Stimulated activated CD8-positive, alpha-beta memory T cell treated with anti-CD3 and anti-CD28 coated beads, Interleukin-4, amount 100 ng/mL, for 1 hour (primary cell): ENCODE results near the gene UST.

Experiments used
- DNase-seq, 2 donors: peaks; one replicate each; pipeline ENCODE4 v3.0.0-alpha.2; 2020; ENCODE audit warnings: low read depth in 2 of 2, low spot score in 1 of 2

UST gene

GRCh38 chr6:148799647-148800046 lies 52.8 kb downstream of the UST start:
- no peak for DNase-seq

- no peak for DNase-seq
Observed at GRCh38 chr6:148800536-148800935, 53.7 kb downstream of the UST start.

- DNase-seq = no peak
Observed at GRCh38 chr6:148803979-148804378, 57.1 kb downstream of the UST start.

- DNase-seq = no peak
Observed at GRCh38 chr6:148805777-148806176, 58.9 kb downstream of the UST start.

GRCh38 chr6:148807784-148808183 lies 61.0 kb downstream of the UST start:
- no peak for DNase-seq

- DNase-seq = no peak
Observed at GRCh38 chr6:148808786-148809304, 62.0 kb downstream of the UST start.

GRCh38 chr6:148811459-148811858 lies 64.6 kb downstream of the UST start:
- DNase-seq = no peak

GRCh38 chr6:148814082-148814790 lies 67.4 kb downstream of the UST start:
- DNase-seq = no peak

- no peak for DNase-seq
Observed at GRCh38 chr6:148814869-148815268, 68.0 kb downstream of the UST start.

GRCh38 chr6:148816117-148816516 lies 69.3 kb downstream of the UST start:
- DNase-seq = no peak

GRCh38 chr6:148817689-148818088 lies 70.9 kb downstream of the UST start:
- DNase-seq = no peak

GRCh38 chr6:148818939-148819575 lies 72.2 kb downstream of the UST start:
- no peak for DNase-seq

- no peak for DNase-seq
Observed at GRCh38 chr6:148819852-148820251, 73.0 kb downstream of the UST start.

GRCh38 chr6:148822819-148823218 lies 76.0 kb downstream of the UST start:
- DNase-seq = no peak

GRCh38 chr6:148824291-148824690 lies 77.5 kb downstream of the UST start:
- no peak for DNase-seq

GRCh38 chr6:148824960-148825359 lies 78.1 kb downstream of the UST start:
- no peak for DNase-seq

GRCh38 chr6:148825492-148825891 lies 78.7 kb downstream of the UST start:
- no peak for DNase-seq

GRCh38 chr6:148827416-148828045 lies 80.7 kb downstream of the UST start:
- DNase-seq = no peak

- DNase-seq = no peak
Observed at GRCh38 chr6:148828047-148828446, 81.2 kb downstream of the UST start.

GRCh38 chr6:148829415-148830101 lies 82.7 kb downstream of the UST start:
- DNase-seq = no peak

- no peak for DNase-seq
Observed at GRCh38 chr6:148830614-148831013, 83.8 kb downstream of the UST start.

- peak in 1 of 2 donors; percentile 3 for DNase-seq
Observed at GRCh38 chr6:148831064-148831463, 84.2 kb downstream of the UST start.
